Progenitor cell of endocrine pancreas (in vitro differentiated cells): Measurements from ENCODE around the gene PIP4K2C. TPM values are rescaled to one million over a fixed set of nuclear protein-coding genes. Genes with fewer than 3 reads are reported as not detected.

Source experiments
- DNase-seq: peaks from one replicate; pipeline ENCODE4 v3.0.0; 2021; ENCODE audit warnings: low spot score; ENCODE audit not compliant: unreplicated experiment
- H3K27ac Mint-ChIP-seq: 2 replicates; pipeline ENCODE4 v1.8.0; 2021; ENCODE audit warnings: mild to moderate bottlenecking, moderate library complexity, mixed read lengths
- H3K27me3 Mint-ChIP-seq: 2 replicates; pipeline ENCODE4 v1.8.0; 2021; ENCODE audit warnings: mixed read lengths
- H3K36me3 Mint-ChIP-seq: 2 replicates; pipeline ENCODE4 v1.8.0; 2022; ENCODE audit warnings: mixed read lengths; ENCODE audit not compliant: insufficient read depth
- H3K4me1 Mint-ChIP-seq: 2 replicates; pipeline ENCODE4 v1.8.0; 2021; ENCODE audit warnings: low read depth, mixed read lengths
- H3K4me3 Mint-ChIP-seq: 2 replicates; pipeline ENCODE4 v1.8.0; 2021; ENCODE audit warnings: low read depth, mild to moderate bottlenecking, moderate library complexity, mixed read lengths
- H3K9me3 Mint-ChIP-seq: 2 replicates; pipeline ENCODE4 v1.8.0; 2021; ENCODE audit warnings: low read depth, mixed read lengths
- total RNA-seq: library from RNA; stranded (reverse); gene quantifications from 2 replicates; pipeline ENCODE4 v1.2.1, GENCODE V29; 2021
- TF ChIP-seq, protein P1 (sequence below): fragments of 200-600 bp; sonication (generic); IDR thresholded peaks from one replicate; pipeline ENCODE4 v1.5.0; 2021; ENCODE audit warnings: antibody characterized with exemption, mild to moderate bottlenecking; ENCODE audit not compliant: unreplicated experiment

PIP4K2C gene
- total RNA-seq, 1 donor from 2014 or later: 38.4 TPM

DNA sequence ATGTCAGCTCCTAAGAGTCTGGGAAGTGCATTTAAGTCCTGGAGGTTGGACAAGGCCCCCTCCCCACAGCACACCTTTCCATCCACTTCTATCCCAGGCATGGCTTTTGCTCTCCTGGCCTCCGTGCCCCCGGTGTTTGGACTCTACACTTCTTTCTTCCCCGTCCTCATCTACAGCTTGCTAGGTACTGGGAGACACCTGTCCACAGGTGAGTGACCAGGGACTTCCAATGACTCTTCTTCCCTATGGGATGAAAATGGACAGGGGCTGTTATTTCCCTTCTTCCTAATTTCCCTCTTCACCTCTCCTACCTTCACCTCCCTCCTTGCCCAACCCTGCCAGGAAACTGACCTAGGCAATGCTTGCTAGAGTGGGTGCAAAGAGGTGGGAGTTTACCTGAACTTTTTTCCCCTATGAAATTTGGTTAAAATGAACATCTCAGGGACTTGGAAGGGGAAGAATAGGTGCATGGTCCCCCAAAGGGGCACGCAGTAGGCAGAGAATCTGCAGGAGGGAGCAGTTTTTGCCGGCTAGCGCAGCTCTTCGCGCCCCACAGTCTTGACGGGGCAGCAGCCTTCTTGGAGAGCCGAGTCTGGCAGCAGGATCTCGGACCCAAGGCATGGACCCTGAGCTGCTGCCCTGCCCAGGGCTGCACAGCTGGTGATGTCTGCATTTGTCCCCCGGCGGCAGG, 29.4 kb downstream of the PIP4K2C start:
- H3K4me1 Mint-ChIP-seq: peaks cover 11% of the 10 kb centered on the region
- no peaks in the 10 kb centered on the region for H3K9me3 Mint-ChIP-seq
- TF ChIP-seq, protein P1, sequence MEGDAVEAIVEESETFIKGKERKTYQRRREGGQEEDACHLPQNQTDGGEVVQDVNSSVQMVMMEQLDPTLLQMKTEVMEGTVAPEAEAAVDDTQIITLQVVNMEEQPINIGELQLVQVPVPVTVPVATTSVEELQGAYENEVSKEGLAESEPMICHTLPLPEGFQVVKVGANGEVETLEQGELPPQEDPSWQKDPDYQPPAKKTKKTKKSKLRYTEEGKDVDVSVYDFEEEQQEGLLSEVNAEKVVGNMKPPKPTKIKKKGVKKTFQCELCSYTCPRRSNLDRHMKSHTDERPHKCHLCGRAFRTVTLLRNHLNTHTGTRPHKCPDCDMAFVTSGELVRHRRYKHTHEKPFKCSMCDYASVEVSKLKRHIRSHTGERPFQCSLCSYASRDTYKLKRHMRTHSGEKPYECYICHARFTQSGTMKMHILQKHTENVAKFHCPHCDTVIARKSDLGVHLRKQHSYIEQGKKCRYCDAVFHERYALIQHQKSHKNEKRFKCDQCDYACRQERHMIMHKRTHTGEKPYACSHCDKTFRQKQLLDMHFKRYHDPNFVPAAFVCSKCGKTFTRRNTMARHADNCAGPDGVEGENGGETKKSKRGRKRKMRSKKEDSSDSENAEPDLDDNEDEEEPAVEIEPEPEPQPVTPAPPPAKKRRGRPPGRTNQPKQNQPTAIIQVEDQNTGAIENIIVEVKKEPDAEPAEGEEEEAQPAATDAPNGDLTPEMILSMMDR: no peak
- DNase-seq: no peak
- peaks cover 98% of the 10 kb centered on the region for H3K27me3 Mint-ChIP-seq
- H3K36me3 Mint-ChIP-seq: peaks cover 11% of the 10 kb centered on the region
- H3K4me3 Mint-ChIP-seq: peak overlapping the region; percentile 54
- no peak overlapping the region for H3K27ac Mint-ChIP-seq

DNA sequence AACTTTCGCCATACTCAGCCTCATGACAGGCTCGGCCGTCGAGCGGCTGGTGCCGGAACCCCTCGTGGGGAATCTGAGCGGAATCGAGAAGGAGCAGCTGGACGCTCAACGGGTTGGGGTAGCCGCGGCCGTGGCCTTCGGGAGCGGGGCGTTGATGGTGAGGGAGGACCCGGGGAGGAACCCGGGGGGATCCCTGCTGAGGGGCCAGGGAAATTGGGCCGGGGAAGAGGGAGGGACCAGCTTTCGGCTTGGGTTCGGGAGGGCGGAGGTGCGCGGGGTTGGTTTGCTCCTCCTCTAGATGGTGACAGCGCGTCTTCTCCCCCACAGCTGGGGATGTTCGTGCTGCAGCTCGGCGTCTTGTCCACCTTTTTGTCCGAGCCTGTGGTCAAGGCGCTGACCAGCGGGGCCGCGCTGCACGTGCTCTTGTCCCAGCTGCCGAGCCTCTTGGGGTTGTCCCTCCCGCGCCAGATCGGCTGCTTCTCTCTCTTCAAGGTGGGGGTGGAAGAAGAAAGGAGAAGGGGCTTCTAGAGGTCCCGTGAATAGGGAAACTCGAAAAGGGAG, 30.0 kb downstream of the PIP4K2C start:
- Mint-ChIP-seq H3K27me3 (peaks cover 100% of the 10 kb centered on the region), H3K4me1 (peaks cover 11% of the 10 kb centered on the region), H3K9me3 (no peaks in the 10 kb centered on the region), H3K36me3 (peaks cover 7% of the 10 kb centered on the region), H3K27ac (no peak overlapping the region), H3K4me3 (peak overlapping the region; percentile 66)
- TF ChIP-seq, protein P1: no peak
- DNase-seq: no peak

DNA sequence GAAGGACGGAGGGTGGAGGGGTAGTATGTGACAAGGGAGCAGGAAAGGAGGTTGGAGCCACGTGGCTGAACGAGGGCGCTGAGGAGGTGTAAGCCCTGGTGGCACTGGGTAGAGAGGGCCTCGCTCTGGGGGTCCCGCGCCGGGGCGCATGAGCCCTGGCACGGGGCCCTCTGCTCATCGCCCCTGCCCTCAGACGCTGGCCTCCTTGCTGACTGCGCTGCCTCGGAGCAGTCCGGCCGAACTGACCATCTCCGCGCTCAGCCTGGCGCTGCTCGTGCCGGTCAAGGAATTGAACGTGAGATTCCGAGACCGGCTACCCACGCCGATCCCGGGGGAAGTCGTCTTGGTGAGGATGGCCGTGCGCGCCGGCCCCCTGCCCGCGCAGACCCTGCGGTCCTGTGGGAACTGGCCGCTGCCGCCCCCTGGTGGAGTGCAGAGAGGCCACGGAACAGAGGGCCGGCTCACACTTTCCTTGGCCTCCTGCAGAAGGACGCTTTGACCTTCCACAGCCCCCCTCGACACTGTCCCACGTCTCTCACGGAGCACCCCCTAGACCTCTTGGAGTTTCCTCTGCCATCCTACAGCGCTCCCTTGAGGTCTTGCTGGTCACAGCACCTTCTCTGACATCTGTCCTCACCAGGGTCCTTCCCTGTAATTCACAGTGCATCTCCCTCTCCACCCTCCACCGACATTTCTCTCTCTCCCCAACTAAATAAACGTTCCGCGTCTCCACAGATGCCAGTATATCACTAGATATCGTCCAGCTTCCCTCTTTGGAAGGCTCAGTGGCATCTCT, 30.7 kb downstream of the PIP4K2C start:
- Mint-ChIP-seq H3K36me3 (peaks cover 5% of the 10 kb centered on the region), H3K4me1 (peaks cover 11% of the 10 kb centered on the region), H3K9me3 (no peaks in the 10 kb centered on the region), H3K4me3 (peak overlapping the region; percentile 66), H3K27ac (no peak overlapping the region), H3K27me3 (peaks cover 100% of the 10 kb centered on the region)
- TF ChIP-seq, protein P1: peak; percentile 91
- DNase-seq: peak; percentile 67

DNA sequence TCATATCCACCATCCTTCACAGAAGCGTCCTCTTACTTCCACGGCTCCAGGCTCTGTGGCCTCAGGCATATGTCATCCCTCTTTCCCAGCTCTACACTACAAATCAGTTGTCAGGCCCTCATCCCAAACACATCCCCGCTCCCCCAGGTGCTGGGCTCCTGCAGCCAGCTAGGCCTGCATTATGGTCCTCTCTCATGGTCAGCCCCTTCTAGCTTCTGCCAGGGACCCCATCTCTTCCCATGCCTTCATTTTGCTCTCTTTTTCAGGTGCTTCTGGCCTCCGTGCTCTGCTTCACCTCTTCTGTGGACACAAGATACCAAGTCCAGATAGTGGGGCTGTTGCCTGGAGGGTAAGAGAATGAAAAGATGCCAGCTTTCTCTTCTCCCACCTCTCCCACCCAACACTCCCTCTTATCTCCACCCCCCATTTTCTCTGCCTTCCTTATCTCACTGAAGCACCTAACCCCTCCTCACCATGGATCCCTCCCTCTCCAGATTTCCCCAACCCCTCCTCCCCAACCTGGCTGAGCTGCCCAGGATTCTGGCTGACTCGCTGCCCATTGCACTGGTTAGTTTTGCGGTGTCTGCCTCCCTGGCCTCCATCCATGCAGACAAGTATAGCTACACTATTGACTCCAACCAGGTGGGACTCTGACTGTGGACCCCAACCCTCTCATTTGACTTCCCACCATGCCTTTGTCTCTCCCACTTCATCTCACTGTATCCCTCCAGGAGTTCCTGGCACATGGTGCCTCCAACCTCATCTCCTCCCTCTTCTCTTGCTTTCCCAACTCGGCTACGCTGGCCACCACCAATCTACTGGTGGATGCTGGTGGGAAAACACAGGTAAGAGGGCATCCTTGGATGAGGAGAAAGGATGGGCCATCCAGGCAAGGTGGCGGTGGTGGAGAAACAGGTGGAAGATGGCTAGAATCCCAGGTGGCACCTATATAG, 31.6 kb downstream of the PIP4K2C start:
- Mint-ChIP-seq H3K27me3 (peaks cover 96% of the 10 kb centered on the region), H3K9me3 (no peaks in the 10 kb centered on the region), H3K27ac (no peak overlapping the region), H3K4me3 (no peak overlapping the region), H3K36me3 (peaks cover 5% of the 10 kb centered on the region), H3K4me1 (peaks cover 11% of the 10 kb centered on the region)
- TF ChIP-seq, protein P1: no peak
- DNase-seq: no peak

DNA sequence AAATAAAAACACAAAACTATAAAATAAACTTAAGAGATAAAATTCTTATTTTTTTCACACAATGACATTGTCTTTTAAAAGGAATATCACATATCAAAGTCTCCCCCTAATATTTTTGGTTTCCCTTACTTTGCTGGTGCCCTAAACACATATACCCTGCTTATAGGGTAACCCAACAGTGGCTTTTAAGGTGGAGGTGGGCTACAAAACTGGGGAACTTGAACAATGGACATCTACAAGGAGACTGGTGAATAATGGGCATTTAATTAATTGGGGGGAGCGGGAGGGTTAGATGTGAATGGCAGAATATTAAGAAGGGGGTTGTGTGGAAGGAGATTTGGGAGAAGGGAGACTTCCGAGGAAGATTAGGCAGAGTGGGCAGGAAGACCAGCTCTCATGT, 32.4 kb downstream of the PIP4K2C start:
- H3K9me3 Mint-ChIP-seq: no peaks in the 10 kb centered on the region
- peaks cover 2% of the 10 kb centered on the region for H3K36me3 Mint-ChIP-seq
- peaks cover 95% of the 10 kb centered on the region for H3K27me3 Mint-ChIP-seq
- no peak for DNase-seq
- H3K4me3 Mint-ChIP-seq: no peak overlapping the region
- H3K4me1 Mint-ChIP-seq: peaks cover 11% of the 10 kb centered on the region
- no peak overlapping the region for H3K27ac Mint-ChIP-seq
- TF ChIP-seq, protein P1: no peak
